Measurements from ENCODE around the gene PKM.
A peak's percentile ranks its signal among the peaks of the same experiment; 100 is the strongest.

PKM gene

DNA sequence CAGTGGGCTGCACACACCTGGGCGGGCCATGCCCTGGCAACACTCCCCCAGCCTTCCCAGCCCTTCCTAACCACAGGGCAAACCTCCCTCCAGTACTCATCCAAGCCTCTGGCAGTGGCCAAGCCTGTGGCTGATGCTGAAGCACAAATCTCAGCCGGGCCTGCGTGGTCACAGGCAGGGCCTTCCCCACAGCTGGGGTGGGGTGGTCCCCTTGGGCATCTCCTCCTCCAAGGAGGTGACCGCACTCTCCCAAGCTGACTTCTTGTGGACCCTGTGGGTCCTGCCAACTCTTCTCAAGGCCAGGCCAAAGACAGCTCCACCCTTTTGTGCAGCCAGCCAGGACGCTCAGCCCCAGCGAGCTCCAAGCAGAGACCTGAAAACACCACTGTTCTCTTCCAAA, 54.8 kb downstream of the PKM start:
- DNase-seq (ENCODE audit: low read depth) = no peak

DNA sequence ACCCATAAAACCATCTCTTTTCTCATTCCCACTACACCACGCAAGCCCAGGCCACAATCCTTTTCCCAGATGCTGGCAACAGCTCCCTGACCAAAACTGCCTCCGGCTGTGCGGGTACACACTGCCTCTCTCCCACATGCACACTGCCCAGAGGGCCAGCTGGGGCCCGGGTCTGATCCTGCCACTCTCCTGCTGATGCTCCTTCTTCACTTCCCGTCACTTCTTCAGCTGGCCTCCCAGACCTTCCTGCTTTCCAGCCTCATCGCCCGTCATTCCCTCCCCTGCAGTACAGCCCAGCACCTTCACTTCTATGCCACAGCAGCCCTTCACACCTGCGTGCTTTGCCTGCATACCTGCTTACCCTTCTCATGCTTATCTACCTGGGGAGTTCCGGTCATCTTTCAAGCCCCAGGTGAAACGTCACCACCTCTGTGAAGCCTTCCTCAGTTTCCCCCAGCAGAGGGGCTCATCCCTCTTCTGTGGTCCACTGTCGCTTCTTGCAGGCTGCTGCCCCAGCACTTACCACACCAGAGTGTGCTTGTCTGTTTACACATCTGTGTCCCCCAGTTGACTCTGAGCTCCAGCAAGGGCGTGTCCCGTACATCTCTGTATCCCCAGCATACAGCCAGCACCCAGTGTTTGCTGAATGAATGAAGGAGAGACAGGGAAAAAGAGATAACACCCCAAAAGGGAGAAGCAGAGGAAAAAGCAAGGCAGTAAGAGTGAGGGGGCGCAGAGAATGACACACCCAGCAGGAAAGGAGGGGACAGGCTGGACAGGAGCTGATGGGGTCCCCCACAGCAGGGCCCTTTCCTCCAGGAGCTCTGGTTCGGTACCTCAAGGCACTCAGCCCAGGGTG, 55.6 kb downstream of the PKM start:
- DNase-seq (ENCODE audit: low read depth) = no peak

DNA sequence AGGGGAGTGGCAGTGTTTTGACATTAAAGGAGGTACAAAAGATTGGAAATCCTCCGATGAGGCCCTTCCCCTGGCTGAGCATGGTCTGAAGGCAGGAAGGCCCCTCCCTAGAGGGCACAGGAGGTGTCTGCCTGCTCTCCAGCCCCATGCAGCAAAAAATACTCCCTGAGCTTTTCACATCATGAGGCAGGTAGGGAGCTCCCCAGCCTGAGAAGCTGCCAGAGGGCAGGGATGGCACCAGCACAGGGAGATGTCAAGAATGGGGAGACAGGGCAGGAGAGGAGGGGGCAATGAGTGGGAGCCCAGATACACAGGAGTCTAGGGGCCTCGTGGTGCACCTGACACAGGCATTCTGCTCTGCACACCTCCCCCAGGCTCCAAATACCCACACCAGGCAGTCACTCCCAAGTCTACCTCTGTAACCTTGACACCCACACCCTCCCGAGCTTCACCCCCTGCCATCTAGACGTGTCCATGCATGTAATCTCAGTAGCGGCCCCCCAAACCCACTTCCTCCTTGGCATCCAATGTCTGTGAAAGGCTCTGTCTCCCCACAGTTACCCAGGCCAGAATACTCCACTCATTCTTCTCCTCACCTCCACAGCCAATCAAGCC, 56.3 kb downstream of the PKM start:
- DNase-seq (ENCODE audit: low read depth) = no peak

DNA sequence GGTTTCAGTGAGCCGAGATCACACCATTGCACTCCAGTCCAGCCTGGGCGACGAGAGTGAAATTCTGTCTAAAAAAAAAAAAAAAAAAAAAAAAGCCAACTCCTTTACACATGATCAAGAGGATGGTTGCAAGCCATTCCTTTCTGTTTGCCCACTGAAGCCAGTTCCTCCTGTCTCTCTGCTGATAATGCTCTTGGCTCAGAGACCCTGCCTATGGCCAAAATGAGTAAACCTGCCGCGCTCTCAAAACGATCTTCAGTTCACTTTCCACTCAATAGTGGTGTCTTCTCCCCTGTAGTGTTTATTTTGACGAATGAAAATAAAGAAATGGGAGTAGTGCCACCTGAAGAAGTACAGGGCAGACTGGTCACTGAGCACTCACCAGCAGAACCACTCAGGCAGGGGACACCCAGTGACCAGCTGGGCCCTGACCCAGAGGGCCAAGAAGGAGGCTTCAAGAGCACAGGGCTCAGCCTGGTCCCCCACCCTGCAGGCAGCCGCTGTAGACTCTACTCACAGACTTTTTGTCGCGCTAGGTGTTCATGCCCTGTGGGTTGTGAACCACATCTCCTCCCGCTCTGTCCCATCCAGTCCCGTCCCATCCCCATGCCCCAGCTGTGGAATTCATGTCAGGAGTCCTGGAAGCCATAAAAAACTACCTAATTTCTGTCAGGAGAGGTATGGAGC, 57.0 kb downstream of the PKM start:
- no peak for DNase-seq (ENCODE audit: low read depth)

GRCh38 chr15:72173401-72173800, 57.6 kb downstream of the PKM start:
- DNase-seq (ENCODE audit: low read depth) = no peak

GRCh38 chr15:72172796-72173195, 58.2 kb downstream of the PKM start:
- no peak for DNase-seq (ENCODE audit: low read depth)

GRCh38 chr15:72171978-72172377, 59.0 kb downstream of the PKM start:
- peak; percentile 42 for DNase-seq (ENCODE audit: low read depth)

DNA sequence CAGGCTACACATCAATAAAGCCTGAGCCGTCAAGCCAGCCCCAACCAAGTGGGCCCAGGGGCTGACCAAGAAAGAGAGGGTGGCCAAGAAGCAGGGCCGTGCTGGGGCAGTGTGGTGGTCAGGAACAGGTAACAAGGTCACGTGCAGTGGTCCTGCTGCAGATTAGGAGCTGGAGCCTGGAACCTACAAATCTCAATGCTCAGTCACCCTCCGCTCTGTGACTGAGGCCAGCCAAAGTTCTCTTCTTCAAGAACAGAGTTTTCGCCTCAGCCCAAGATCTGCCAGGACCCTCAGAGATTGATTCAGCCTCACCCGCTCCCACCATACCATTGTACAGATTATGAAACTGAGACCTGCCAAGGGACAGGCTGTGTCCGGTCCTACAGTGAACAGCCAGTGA, 60.3 kb downstream of the PKM start:
- no peak for DNase-seq (ENCODE audit: low read depth)

GRCh38 chr15:72169921-72170611, 60.9 kb downstream of the PKM start:
- DNase-seq (ENCODE audit: low read depth) = no peak

DNA sequence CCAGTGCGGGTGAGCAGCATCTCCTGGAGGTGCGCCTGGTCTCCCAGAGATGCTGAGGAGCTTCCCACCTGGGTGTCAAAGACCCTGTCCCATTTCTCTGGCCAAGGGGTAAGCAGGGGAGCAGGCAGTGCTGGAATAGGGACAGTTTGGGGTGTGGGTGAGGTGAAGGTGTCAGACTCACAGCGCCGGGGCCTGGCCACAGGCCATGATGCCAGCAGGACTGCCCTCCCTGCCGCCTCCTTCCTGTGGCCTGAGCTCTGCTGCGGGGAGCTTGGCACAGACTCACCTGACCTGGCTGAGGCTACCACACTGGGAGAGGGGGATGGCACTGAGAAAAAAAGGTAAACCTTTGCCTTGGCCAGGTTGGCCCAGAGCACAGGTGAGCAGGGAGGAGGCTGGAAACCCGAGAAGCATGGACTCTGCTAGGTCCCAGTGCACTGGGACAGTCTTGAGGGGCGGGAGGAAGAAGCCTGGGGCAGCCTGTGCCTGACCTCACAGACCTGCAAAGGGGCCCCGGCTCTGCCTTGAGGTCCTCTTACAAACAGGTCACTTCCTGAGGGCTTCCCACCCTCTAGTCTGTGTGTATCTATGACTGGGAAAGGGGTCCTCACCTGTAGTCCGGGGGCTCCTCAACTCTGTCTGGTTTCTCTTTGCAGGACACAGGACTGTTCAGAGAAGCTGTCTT, 61.6 kb downstream of the PKM start:
- no peak for DNase-seq (ENCODE audit: low read depth)

DNA sequence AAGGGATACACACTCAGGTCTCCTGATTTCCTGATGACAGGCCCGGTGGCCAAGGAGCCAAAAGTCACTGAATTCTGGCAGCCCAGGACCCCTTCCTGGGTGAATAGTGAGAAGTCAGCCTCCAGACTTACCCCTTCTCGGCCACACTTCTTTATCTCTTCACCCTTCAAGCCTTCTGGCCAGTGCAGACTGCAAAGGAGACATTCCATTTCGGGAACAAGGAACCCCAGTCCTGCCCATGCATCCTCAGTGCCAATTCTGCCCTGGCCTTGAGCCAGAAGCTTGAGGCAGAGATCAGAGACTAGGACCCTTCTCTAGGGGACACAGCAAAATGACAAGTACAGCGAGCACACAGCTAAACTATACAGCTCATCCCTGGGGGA, 62.2 kb downstream of the PKM start:
- no peak for DNase-seq (ENCODE audit: low read depth)

- DNase-seq (ENCODE audit: low read depth) = peak; percentile 38
Observed at GRCh38 chr15:72168131-72168807, 62.7 kb downstream of the PKM start.

GRCh38 chr15:72167445-72167844, 63.5 kb downstream of the PKM start:
- DNase-seq (ENCODE audit: low read depth) = no peak

DNA sequence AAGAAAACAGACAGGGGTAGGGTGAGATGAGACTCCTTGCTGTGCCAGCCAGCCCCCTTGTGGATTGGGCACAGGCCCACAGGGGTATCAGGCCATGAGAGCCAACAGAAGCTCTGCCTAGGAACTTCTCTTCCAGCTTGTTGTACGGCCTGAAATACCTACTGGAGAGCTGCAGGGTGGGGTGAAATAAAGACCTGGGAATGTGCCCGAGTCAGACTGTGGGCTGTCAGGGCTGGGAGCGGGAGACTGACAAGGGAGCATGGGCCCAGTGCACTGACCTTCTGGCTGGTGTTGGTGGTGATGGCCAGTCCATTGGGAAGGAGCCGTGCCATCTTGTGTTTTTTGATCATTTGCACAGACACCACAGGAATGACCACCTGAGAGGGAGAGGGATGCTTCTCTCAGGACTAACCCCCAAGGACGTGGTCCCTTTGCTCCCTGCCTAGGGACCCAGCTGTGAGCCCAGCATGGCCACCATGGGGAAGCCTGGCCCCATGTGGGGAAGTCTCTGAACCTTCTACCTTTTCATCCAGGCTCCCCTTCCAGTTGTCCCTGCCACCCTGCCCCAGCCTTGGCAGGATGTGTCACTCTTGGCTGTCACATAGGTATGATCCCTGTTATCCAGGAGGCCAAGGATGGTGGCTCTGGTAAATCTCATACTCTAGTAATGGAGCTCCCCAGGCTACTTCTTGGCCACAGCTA, 64.1 kb downstream of the PKM start:
- DNase-seq (ENCODE audit: low read depth) = no peak

GRCh38 chr15:72163719-72164118, 67.3 kb downstream of the PKM start:
- no peak for DNase-seq (ENCODE audit: low read depth)

DNA sequence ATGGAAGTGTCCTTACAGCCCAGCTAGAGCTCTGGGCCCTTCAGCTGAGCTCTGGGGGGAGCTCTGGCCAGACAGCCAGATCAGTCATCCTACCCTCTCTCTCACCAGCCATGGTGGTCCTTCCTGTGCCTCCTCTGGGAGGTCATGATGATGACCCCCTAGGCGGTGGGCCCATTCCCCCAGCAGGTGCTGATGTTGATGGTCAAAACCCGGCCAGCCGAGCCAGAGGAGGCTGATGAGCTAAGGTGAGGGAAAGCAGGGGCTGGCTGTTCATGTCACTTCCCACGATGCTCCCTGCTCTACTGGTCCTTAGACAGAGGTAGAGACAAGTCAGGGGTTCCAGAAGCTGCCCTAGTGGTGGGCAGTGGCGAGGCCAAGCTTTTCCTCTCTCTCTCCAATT, 68.4 kb downstream of the PKM start:
- DNase-seq (ENCODE audit: low read depth) = no peak

- DNase-seq (ENCODE audit: low read depth) = no peak
Observed at GRCh38 chr15:72161361-72162132, 69.4 kb downstream of the PKM start.

GRCh38 chr15:72160696-72161245, 70.2 kb downstream of the PKM start:
- DNase-seq (ENCODE audit: low read depth) = no peak

DNA sequence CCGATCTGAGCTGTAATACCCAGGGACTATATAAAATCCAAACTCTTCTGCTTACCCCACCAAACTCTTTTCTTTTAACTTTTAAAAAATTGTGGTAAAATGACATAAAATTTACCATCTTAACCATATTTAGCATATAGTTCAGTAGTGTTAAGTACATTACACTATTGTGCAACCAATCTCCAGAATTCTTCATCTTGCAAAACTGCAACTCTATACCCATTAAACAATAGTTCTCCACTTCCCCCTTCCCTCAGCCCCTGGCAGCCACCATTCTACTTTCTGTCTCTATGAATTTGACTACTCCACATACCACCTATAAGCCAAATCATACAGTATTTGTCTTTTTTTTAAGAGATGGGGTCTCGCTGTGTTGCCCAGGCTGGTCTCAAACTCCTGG, 74.1 kb downstream of the PKM start:
- DNase-seq (ENCODE audit: low read depth) = no peak

Data from amniotic epithelial cell (primary cell).